Measurements from ENCODE around the gene KCNN2. TPM values are rescaled to one million over a fixed set of nuclear protein-coding genes. Genes with fewer than 3 reads are reported as not detected.

The KCNN2 gene
- total RNA-seq, 6 experiments from 2014 or later, result 13.9 to 51.6 (median 47.0) TPM

GRCh38 chr5:114346181-114346580, 15.7 kb upstream of the KCNN2 start:
- no peak overlapping the region for H3K27ac Mint-ChIP-seq
- H3K4me3 Mint-ChIP-seq, result no peak overlapping the region
- no peak for DNase-seq
- no peak for TF ChIP-seq CTCF (IDR thresholded peaks at IDR 0.05)
- peaks cover 22% of the 10 kb centered on the region; the same call in 1 of the 2 replicates for H3K4me1 Mint-ChIP-seq (ENCODE audit: low read depth)
- no peaks in the 10 kb centered on the region; the same call in 1 of the 2 replicates for H3K27me3 Mint-ChIP-seq (ENCODE audit: insufficient read depth)
- no peaks in the 10 kb centered on the region for H3K9me3 Mint-ChIP-seq
- H3K36me3 Mint-ChIP-seq (ENCODE audit: low read depth), result no peaks in the 10 kb centered on the region

- DNase-seq, result no peak
- Mint-ChIP-seq H3K27ac (peak overlapping the region; percentile 29; the same call in 1 of the 2 replicates), H3K9me3 (peaks cover 5% of the 10 kb centered on the region; the same call in 1 of the 2 replicates), H3K36me3 (ENCODE audit: low read depth) (peaks cover 13% of the 10 kb centered on the region; the same call in 1 of the 2 replicates), H3K27me3 (ENCODE audit: insufficient read depth) (no peaks in the 10 kb centered on the region), H3K4me3 (peak overlapping the region; percentile 29; the same call in 1 of the 2 replicates), H3K4me1 (ENCODE audit: low read depth) (peaks cover 45% of the 10 kb centered on the region)
- no peak for TF ChIP-seq CTCF (IDR thresholded peaks at IDR 0.05)
Measured at GRCh38 chr5:114355086-114355830, 6.6 kb upstream of the KCNN2 start.

GRCh38 chr5:114358329-114358728, 3.5 kb upstream of the KCNN2 start:
- Mint-ChIP-seq H3K27ac (peak overlapping the region; percentile 1; the same call in 1 of the 2 replicates), H3K27me3 (ENCODE audit: insufficient read depth) (peaks cover 6% of the 10 kb centered on the region; the same call in 1 of the 2 replicates), H3K4me3 (peak overlapping the region; percentile 89; the same call in 1 of the 2 replicates), H3K9me3 (peaks cover 5% of the 10 kb centered on the region; the same call in 1 of the 2 replicates), H3K4me1 (ENCODE audit: low read depth) (peaks cover 49% of the 10 kb centered on the region), H3K36me3 (ENCODE audit: low read depth) (peaks cover 12% of the 10 kb centered on the region; the same call in 1 of the 2 replicates)
- no peak for DNase-seq
- peak; percentile 74 for TF ChIP-seq CTCF (IDR thresholded peaks at IDR 0.05)

GRCh38 chr5:114360357-114360756, 1.5 kb upstream of the KCNN2 start:
- TF ChIP-seq CTCF (IDR thresholded peaks at IDR 0.05), result no peak
- DNase-seq, result no peak
- H3K27me3 Mint-ChIP-seq (ENCODE audit: insufficient read depth), result peaks cover 11% of the 10 kb centered on the region; the same call in 1 of the 2 replicates

GRCh38 chr5:114360816-114361723, 800 bp upstream of the KCNN2 start:
- Mint-ChIP-seq H3K4me3 (peak overlapping the region; percentile 97), H3K9me3 (no peaks in the 10 kb centered on the region), H3K27me3 (ENCODE audit: insufficient read depth) (peaks cover 11% of the 10 kb centered on the region; the same call in 1 of the 2 replicates), H3K27ac (peak overlapping the region; percentile 53; the same call in 1 of the 2 replicates), H3K36me3 (ENCODE audit: low read depth) (peaks cover 13% of the 10 kb centered on the region; the same call in 1 of the 2 replicates), H3K4me1 (ENCODE audit: low read depth) (peaks cover 44% of the 10 kb centered on the region)
- peak; percentile 60 for TF ChIP-seq CTCF (IDR thresholded peaks at IDR 0.05)
- DNase-seq, result peak; percentile 7

More at GRCh38 chr5:114360357-114360756, 1.5 kb upstream of the KCNN2 start:
- H3K9me3 Mint-ChIP-seq, result no peaks in the 10 kb centered on the region
- peak overlapping the region; percentile 89 for H3K4me3 Mint-ChIP-seq
- H3K4me1 Mint-ChIP-seq (ENCODE audit: low read depth), result peaks cover 51% of the 10 kb centered on the region
- peak overlapping the region; percentile 53; the same call in 1 of the 2 replicates for H3K27ac Mint-ChIP-seq
- H3K36me3 Mint-ChIP-seq (ENCODE audit: low read depth), result peaks cover 13% of the 10 kb centered on the region; the same call in 1 of the 2 replicates
